Endometrium (tissue), 2 donors: ENCODE results near the gene STX18.
A peak's percentile ranks its signal among the peaks of the same experiment; 100 is the strongest.
"Not testable (repeated sequence)": the region's sequence is repeated elsewhere in the genome, so short reads cannot be mapped to it uniquely, and the experiment has no call there.

Source experiments
- FAIRE-seq: peaks from 2 replicates; lab custom pipeline; 2012; peaks lifted over from hg19 to GRCh38; lab: Jason Lieb, UNC
- donor health status: control.
- donor health status: control.

The STX18 gene

DNA sequence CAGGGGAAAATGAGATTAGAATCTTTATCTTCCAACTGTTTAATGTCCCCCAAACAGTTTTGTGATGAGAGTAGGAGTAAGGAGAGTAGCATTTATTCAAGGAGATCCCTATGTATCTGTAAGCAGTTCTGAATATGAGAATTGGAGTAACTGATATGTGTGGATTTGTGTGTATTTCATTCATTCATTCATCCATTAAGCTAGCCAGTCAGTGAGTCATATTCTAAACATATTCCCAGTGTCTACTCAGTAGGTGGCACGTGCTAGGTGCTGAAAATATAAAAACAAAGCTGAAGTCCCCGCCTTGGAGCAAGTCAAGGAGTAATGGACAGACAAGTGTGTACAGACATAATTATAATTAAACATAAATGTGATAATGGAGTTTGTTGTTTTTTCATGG, 12.4 kb upstream of the STX18 start:
- no peak for FAIRE-seq

DNA sequence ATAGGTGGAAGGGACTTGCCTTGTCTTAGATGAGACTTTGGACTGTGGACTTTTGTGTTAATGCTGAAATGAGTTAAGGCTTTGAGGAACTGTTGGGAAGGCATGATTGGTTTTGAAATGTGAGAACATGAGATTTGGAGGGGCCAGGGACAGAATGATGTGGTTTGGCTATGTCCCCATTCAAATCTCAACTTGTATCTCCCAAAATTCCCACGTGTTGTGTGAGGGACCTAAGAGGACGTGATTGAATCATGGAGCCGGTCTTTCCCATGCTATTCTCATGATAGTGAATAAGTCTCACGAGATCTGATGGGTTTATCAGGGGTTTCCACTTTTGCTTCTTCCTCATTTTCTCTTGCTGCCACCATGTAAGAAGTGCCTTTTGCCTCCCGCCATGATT, 10.2 kb upstream of the STX18 start:
- not testable (repeated sequence) for FAIRE-seq

DNA sequence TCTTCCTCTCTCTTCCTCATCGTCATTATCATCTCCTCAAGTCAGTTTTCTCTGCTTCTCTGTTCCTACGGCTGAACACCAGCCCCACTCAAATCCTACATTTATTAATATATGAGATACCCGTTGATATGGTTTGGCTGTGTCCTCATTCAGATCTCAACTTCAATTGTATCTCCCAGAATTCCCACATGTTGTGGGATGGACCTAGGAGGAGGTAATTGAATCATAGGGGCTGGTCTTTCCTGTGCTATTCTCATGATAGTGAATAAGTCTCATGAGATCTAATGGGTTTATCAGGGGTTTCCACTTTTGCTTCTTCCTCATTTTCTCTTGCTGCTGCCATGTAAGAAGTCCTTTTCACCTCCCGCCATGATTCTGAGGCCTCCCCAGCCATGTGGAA, 8.3 kb upstream of the STX18 start:
- FAIRE-seq = not testable (repeated sequence)

DNA sequence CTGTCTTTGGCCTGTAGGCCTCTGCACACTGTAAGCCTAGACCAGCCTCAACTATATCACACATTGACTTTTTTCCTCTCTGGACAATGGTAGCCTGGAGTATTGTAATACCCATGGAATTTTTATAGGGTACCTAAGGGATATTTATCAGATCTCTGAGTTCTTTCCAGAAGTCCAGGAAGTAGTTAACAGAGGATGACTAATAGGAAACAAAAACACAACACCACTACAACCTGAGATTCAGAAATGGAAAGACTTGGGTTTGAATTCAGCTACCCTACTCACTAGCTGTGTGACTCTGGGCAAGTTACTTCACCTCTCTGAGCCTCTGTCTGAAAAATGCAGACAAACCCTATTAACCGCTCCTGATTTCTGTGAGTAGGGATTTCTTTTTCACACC, 7.7 kb upstream of the STX18 start:
- FAIRE-seq = no peak

DNA sequence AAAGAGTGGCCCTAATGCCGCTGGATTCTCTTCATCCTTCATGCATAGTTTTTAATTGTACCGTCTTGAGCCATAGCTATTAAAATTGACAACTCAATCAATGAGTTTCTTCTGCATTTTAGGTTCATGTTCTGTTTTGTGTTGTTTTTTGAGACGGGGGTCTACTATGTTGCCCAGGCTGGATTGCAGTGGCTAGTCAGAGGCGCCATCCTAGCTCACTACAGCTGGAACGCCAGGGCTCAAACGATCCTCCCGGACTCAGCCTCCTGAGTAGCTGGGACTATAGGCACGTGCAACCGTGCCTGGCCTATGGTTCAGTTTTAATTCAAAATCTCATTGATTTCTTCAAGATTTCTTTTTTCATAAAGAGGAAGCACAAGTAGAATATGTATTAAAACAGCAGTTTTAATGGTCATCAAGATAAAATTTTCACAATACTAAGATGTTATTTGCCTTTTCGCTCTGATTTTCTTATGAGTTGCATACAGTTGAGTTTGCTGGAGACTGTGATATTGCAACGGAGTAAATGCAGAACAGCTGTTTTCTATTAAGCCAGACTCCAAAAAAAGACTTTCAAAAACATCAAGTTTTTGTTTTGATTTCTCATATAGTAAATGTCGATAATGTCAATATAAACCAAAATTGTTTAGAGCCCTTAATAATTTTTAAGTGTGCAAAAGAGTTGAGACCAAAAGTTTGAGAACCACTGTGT, 1.1 kb upstream of the STX18 start:
- no peak for FAIRE-seq

DNA sequence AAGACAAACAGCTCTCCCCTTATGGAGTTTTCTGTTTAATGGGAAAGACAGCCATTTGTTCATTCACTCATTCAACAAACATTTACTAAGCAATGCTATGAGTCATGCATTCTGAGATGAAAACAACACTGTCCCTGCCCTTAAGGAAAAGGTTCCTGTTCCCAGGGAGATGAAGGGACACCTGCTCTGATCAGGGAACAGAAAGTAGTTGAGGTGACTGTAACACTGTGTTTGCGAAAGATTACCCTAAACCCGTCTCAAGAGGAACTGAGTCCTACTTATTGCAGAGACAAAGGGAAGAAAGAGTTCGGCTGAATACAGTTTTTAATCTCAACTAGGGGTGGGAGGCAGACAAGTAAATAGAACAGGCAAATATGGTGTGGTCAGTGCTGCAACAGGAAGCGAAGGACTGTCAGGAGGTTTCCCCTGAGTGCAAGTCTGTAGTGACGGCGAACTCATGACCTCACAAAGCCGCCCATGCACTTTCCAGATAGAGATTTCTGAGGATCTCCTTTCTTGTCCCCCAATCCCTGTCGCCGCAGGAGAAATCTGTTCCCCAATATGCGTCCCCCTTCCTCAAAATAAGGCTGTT, 712 bp downstream of the STX18 start:
- FAIRE-seq = no peak

DNA sequence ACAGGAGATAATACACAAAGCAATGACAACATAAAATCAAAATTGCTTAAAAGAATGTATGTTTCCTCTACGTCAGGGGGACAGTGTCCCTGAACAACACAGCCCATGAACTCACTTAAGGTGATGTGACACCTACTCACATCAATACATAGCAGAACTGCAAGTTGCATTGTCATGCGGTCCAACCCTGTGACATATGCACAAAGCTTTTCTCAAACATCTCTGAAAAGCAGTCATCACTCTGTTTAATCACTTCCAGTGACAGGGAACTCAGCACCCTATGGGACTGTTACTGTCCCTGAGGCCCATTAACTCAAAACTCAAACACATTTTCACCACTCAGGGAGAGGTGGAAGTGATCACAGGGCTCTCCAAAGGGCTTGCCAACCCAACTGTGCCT, 2.4 kb downstream of the STX18 start:
- FAIRE-seq = no peak

DNA sequence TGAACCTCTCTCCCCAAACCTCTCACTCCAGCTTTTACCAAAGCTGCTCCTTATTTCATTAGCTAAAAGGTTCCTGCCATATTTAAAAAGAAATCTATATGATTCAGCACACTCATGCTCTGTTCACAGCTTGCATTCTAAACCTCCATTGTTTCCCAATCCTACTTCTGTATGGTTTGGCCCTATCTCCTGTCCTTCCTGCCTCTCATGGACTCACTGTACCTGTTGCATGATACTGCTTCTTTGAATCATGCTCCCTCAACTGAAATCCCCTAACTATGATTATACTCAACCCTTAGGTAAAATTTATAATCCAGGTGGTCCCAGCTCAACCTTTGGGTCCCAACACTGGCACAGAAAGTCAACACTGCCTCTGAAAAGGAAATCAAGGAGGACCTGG, 6.3 kb downstream of the STX18 start:
- no peak for FAIRE-seq

DNA sequence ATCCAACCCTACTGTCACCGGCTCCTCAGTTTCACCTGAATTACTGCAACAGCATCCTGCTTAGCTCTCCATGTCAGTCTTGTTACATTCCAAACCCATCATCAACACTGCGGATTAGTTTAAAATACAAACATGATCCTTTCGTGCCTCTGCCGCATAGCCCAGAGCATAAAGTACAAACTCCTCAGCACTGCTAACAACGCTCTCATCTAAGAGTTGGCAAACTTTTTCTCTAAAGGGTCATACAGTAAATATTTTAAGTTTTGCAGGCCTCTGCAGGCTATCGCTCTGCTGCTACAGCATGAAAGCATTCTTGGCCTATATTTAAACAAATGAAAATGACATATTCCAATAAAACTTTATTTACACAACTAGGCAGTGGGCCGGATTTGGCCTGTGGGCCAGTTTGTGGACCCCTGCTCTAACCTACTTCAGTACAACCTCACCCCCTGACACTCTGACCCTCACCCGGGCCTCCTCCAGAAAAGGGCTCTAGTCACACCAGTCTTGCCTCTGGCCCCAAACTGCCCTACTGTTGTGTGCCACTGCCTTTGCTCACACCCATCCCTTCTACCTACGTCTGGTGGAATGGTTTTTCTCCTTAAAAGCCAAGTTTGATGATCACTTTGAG, 7.2 kb downstream of the STX18 start:
- no peak for FAIRE-seq

DNA sequence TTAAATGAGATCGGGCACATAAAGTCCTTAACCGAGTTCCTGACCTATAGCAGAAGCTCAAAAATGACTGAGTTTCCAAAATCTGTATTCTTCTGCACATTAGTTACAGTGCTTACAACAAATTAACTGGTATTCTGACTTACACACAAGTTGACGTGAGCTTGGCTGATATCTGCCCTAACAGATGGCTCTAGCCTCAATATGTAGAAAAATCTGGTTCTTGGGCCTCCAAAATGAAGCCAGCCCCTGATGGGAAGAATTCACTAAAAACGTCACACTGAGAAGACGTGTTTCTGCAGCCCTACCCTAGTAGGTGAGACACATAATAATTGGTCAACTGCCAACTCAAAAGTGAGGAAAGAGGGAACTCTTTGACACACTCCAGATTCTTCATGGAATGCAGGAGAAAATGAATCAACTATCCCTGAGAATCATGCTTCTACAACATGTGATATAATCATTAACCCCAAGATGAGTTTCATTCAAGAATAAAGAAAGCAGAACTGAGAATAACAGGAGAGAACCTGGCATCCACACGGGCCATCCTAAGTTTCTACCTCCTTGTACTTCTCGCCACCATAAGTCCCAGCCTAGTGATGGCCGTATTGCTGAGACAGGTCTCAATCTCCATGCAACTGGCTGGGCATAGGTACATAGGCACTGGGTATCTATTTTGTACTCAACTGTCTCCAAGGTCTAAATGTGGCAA, 8.2 kb downstream of the STX18 start:
- no peak for FAIRE-seq

DNA sequence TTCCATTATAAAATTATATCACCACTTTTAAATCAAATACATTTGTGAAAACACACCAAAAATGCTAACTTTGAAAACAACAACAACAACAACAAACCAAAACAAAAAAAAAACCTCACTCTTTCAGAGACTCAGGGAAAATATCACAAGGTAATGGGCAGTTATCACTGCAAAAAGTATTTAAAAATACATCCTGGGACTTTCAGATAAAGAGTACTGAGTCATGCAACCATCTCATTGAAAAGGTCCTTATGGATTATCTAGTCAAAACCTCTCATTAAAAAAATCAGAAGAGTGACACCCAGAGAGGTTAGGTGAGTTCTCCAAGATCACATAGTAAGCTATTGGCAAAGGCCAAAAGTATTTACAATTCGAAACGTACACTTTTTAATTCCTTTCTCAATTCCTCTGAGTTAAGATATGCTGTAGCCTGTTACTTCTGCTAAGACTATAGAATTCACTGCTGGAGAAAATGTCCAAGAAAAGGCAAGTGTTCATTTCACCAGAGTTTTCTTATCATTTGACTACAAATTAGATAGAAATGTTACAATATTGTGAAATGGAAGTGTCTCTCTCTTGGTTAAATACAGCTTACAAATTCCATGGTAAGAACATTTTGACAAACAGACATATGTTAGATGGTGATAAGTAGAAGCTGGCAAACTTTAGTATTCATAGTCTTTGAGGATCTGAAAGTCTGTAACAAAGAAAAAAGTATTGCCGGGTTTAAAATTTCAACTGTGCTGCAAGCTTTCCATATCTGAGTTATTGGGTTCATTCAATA, 9.3 kb downstream of the STX18 start:
- FAIRE-seq = peak; percentile 92

DNA sequence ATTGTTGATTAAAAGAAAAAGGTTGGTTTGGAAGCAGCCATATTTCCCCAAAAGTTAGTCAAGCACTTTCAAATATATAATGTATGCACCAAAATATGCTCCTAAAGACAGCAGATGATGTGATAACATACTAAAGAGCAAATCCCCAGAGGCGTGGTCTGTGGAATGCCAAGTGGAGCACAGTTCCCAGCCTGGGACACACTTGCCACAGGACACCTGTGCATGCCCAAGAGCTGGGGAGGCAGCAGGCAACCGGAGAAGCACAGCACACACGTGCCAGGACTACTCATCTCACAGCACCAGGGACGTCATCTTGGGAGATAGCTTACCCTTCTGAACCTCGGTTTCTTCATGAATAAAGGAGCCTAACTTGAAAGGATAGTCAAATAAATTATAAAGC, 12.5 kb downstream of the STX18 start:
- no peak for FAIRE-seq

DNA sequence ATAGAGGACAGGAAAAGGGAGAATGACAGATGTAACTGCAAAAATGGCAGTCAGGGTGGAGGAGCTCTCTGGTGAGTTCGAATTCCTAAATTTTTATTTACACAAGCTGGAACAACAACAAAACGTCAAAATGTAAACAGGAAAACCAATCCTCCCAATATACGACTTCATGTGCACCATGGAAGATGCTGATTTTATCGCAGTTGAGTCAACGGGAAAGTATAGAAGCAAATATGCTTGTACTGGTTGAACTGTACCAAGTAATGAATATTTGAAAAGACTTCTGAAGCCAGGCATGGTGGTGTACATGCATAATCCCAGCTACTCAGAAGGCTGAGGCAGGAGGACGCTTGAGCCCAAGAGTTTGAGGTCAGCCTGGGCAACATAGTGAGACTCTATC, 15.4 kb downstream of the STX18 start:
- no peak for FAIRE-seq

DNA sequence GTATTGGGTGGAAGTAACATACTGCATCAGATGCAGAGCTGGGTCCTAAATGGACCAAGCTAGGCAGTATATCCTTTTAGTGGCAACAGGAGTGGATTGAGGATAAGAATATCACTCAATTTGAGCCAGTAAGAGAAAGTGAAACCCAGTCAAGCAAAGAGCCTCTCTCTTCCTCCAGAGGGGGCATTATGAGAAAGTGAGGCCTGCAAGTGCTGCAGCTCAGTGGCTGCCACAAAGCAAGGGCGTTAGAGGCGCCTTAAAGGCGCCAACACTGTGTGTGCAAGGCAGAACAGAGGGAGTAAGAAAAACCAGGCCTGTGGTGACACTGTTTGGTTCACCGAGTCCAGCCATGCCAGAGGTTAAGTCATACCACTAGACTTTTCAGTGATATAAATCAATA, 17.5 kb downstream of the STX18 start:
- no peak for FAIRE-seq

DNA sequence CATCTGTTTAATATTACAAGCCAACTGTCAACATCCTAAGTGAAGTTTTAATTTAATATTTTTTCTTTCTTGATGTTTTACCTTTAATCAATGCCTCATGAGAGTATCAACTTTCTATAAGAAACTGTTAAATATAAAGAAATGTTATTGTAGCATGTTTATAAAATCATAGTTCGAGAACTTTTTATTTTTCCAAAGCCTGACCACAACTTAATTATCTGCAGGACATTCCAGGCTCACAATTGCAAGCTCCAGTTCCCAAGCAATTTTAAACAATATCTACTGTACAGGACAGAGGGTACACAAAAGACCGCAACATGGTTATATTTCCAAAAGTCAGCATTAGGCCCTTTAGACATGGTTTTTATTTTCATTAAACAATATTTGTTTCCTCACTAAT, 20.1 kb downstream of the STX18 start:
- peak; percentile 82 for FAIRE-seq

DNA sequence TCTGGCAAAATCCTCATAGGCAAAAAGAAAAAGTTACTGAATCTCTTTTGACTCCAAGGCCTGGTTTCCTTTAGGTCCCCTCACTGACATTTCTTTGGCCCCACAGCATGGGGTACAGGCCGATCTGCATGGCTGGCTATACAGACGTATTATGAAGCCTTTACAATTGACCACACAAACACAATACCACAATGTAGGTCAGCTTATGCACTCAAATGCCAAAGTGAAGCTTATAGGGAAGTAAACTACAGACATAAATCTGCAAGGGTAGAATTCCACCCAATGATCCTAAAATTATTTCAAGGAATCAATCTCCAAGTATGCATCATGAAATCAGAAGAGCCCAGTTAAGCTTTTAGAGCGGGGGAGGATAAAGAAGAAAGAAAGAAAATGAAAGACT, 20.7 kb downstream of the STX18 start:
- no peak for FAIRE-seq

DNA sequence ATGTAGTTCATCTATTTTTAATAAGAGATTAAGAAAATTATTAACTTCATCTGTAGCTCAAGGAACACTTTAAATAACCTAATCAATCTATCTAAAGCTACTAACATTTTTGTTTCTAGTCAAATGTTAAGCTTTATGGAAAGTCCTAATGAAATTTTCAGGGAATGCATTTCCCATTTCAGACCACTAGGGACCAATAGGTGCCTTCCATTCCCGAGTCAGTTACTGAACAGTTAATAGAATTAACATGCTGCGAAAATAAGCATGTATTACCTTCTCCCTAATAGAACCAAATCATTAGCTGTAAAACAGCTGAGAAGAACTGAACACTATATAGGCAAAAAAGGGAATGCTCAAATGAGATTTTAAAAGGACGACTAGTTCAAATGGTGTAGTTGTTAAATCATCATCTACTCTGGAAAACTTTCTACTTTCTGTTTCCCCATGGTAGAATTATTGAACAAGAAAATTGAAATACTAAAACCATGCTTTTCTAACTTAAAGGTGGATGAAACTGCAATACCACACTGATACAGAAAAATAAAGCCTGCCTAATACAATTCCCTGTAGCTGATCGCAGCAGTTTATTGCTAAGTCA, 22.5 kb downstream of the STX18 start:
- peak; percentile 77 for FAIRE-seq

DNA sequence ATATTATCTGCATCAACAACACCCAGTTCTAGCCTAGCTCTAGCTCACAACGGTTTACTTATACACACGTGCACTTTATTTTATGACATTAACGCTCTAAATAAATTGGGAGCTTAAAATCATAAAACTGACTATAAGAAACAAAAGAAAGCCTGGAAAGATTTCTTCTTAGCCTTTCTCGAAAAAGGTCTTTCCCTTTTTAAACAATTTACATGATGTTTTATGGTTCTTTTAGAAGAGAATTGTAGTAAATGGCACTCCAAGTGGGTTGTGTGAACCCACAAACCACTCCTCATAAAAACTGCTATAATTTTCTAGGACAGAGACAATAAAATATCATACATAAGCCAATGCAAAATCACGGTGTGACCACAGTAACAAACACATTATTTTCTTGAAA, 23.1 kb downstream of the STX18 start:
- FAIRE-seq = no peak

DNA sequence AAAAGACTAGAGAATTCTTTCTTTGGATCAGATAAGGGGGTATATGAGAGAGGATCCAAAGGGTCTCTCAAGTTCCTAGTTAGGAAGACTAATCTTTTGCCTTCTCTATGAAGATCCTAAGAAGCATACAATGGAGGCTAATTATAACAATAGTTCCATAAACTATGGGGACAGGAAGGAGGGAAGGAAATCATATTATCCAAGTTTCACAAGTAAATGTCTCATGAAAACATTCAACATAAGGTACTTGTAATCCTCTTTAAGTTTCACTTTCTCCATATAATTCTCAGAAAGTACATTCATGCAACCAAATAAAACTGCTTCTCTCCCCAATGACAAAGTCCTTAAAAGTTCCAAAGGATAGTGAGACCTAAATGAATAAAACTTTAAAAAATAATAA, 27.1 kb downstream of the STX18 start:
- FAIRE-seq = peak; percentile 12

DNA sequence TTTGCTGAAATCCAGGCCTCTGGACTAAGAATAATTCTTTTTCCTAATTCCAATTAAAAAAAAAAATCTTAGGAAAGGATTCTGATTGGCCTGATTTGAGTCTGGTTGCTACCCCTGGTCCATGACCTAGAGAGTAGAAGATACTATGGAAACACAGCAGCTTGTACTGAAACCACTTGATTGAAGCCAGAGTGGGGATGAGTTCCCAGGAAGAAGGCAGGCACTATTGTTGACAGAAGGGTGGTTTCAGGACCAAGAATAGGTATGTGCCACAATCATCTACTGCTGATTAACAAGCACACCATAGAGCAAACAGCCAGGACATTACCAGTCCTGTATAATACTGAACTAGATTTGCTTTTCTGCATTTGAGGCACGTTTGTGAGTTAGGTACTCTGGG, 29.6 kb downstream of the STX18 start:
- FAIRE-seq = no peak

DNA sequence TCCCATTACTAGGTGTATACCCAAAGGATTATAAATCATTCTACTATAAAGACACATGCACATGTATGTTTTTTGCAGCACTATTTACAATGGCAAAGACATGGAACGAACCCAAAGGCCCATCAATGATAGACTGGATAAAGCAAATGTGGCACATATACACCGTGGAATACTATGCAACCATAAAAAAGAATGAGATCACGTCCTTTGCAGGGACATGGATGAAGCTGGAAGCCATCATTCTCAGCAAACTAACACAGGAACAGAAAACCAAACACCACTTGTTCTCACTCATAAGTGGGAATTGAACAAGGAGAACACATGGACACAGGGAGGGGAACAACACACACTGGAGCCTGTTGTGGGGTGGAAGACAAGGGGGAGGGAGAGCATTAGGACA, 31.2 kb downstream of the STX18 start:
- FAIRE-seq = not testable (repeated sequence)

DNA sequence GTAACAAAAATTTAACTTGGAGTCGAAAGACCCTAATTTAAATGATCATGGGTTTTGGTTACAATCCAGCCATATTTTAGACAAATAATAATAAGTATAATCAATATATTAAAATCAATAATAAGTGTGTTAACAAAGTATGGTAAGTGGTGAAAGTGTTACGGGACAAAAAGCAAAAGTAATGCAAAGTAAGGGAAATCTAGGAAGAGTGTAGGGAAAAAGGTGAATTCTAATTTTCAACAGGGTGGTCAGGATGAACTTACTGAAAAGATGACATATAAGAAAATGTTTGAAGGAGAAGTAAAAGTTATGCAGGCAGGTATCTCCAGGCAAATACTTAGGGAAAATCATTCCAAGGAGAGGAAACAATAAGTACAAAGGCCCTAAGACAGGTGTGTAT, 32.3 kb downstream of the STX18 start:
- FAIRE-seq = no peak
